ELR (cell line): ENCODE measurements around the gene HADHA.

Experiments
- DNase-seq: peaks from one replicate; pipeline ENCODE4 v3.0.0-alpha.2; 2015; ENCODE audit warnings: low read depth

The HADHA gene

GRCh38 chr2:26245231-26245732 is 850 bp upstream of the HADHA start:
- DNase-seq, result peak; percentile 56

GRCh38 chr2:26243470-26244308 is 743 bp downstream of the HADHA start:
- DNase-seq, result peak; percentile 37

GRCh38 chr2:26241928-26242436 is 2.5 kb downstream of the HADHA start:
- no peak for DNase-seq

GRCh38 chr2:26238311-26238958 is 6.0 kb downstream of the HADHA start:
- no peak for DNase-seq

- no peak for DNase-seq
Measured at GRCh38 chr2:26237868-26238267, 6.6 kb downstream of the HADHA start.

- no peak for DNase-seq
Measured at GRCh38 chr2:26235089-26235488, 9.3 kb downstream of the HADHA start.

- DNase-seq, result no peak
Measured at GRCh38 chr2:26230806-26231205, 13.6 kb downstream of the HADHA start.

GRCh38 chr2:26229595-26229994 is 14.8 kb downstream of the HADHA start:
- no peak for DNase-seq

GRCh38 chr2:26224095-26224494 is 20.3 kb downstream of the HADHA start:
- no peak for DNase-seq

- no peak for DNase-seq
Measured at GRCh38 chr2:26223018-26223417, 21.4 kb downstream of the HADHA start.

- DNase-seq, result no peak
Measured at GRCh38 chr2:26217720-26218119, 26.7 kb downstream of the HADHA start.

- no peak for DNase-seq
Measured at GRCh38 chr2:26216587-26216986, 27.8 kb downstream of the HADHA start.

- no peak for DNase-seq
Measured at GRCh38 chr2:26215833-26216232, 28.6 kb downstream of the HADHA start.

- no peak for DNase-seq
Measured at GRCh38 chr2:26214759-26215158, 29.7 kb downstream of the HADHA start.

- no peak for DNase-seq
Measured at GRCh38 chr2:26212011-26212410, 32.4 kb downstream of the HADHA start.

- no peak for DNase-seq
Measured at GRCh38 chr2:26203906-26204305, 40.5 kb downstream of the HADHA start.

GRCh38 chr2:26202981-26203490 is 41.4 kb downstream of the HADHA start:
- DNase-seq, result no peak

GRCh38 chr2:26197516-26197915 is 46.9 kb downstream of the HADHA start:
- no peak for DNase-seq

- DNase-seq, result no peak
Measured at GRCh38 chr2:26196683-26197418, 47.6 kb downstream of the HADHA start.

GRCh38 chr2:26195040-26195984 is 49.1 kb downstream of the HADHA start:
- DNase-seq, result no peak

- DNase-seq, result no peak
Measured at GRCh38 chr2:26193578-26194231, 50.7 kb downstream of the HADHA start.
